AG04450 (cell line): ENCODE measurements around the gene CABLES2. TPM values are rescaled to one million over a fixed set of nuclear protein-coding genes. Genes with fewer than 3 reads are reported as not detected.

ENCODE experiments used
- CTCF ChIA-PET: fragments of 300-600, 350-600 bp; formaldehyde crosslinking; extraction: SDS; loops from one replicate; lab custom pipeline; 2022; ENCODE audit warnings: antibody characterized with exemption, inconsistent platforms; lab: Charles Lee
- POLR2A ChIA-PET: fragments of 350-600 bp; formaldehyde crosslinking; extraction: SDS; loops from one replicate; lab custom pipeline; 2021; ENCODE audit warnings: antibody characterized with exemption, inconsistent platforms; lab: Yijun Ruan, JAX
- DNase-seq: peaks from one replicate; pipeline ENCODE4 v3.0.0-alpha.2; 2011; ENCODE audit warnings: low read depth, low spot score
- H3K27ac ChIP-seq: one replicate; pipeline ENCODE4 v1.5.1; 2012; ENCODE audit warnings: low read depth, low read length, control low read depth
- H3K27me3 ChIP-seq: one replicate; pipeline ENCODE4 v1.6.0; 2012; ENCODE audit warnings: low read length; ENCODE audit not compliant: control insufficient read depth, insufficient read depth
- H3K4me3 ChIP-seq: 2 replicates; pipeline ENCODE4 v1.5.1; 2011; ENCODE audit warnings: mild to moderate bottlenecking, low read depth, low read length, control low read depth
- H3K9me3 ChIP-seq: 2 replicates; pipeline ENCODE4 v1.5.1; 2012; ENCODE audit warnings: low read length; ENCODE audit not compliant: control insufficient read depth, insufficient read depth
- CTCF ChIP-seq: IDR thresholded peaks from 2 replicates; pipeline ENCODE4 v1.5.1; 2011; ENCODE audit warnings: low read depth, low read length, control low read depth, inconsistent platforms
- polyA plus RNA-seq: library from polyadenylated mRNA; depleted of rRNA; stranded (reverse); fragments of >200 nt; gene quantifications from 2 replicates; pipeline ENCODE4 v1.2.3, GENCODE V29; 2011

The CABLES2 gene
- polyA plus RNA-seq, 1 experiment, result 3.8 TPM

DNA sequence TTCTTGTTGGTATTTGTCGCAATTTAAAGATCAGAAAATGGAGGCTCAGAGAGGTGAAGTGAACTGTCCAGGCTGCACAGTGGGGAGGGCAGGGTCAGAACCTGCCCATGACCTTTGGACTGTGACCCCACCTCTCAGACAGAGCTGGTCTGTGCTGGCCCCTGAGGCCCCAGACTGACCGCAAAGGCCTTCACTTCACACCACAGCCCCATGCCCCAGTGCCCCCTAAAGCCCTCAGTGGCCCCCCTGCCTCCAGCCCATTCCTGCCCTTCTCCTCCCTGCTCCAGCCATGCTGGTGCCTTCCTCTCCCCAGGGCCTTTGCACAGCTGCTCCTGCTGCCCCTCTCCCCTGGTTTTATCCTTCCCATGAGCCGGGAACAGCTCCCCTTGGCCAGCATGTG, 29.6 kb upstream of the CABLES2 start:
- H3K4me3 ChIP-seq, result no peak overlapping the region
- peaks cover 6% of the 10 kb centered on the region; the same call in 1 of the 2 replicates for H3K9me3 ChIP-seq
- ChIA-PET POLR2A (no interaction called here), CTCF (no interaction called here)
- TF ChIP-seq CTCF, result no peak
- DNase-seq, result no peak
- H3K27me3 ChIP-seq, result peaks cover 69% of the 10 kb centered on the region
- H3K27ac ChIP-seq, result no peak overlapping the region

DNA sequence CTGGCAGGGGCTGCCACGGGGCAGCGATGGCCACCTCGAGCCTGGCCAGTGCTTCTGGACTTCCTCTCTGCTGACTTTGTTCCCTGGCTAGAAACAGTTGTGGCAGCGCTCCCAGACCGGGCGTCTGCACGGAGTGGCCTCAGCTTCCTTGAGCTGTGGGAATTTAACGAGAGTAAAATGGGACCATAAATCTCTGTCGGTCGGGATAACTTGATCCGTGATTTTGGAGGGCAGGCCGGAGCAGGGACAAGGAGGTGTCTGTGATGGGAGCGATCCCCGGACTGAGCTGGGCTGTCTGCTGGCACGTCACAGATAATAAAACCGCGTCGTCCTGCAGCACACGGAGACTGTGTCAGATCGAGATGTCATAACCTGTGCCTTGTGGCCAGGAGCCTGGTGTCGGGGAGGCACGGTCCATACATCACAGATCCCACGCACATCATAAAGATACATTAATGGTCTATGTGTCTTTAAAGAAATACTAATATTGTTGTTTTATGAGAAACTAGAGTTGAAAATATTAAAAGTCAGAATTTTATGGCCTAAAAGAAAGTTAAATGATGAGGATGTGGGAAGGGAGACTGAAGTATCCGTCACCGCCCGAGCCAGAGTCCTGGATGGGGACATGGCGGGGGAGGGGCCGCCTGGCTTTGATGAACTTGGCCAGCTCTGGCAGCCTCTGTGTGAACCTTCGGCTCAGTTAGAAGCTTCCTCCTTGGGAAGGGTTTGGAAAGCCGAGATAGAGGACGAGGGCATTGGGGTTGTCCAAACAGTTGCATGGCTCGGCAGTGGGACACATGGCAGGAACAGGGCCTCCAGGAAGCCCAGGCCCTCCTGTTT, 26.8 kb upstream of the CABLES2 start:
- no peak for TF ChIP-seq CTCF
- ChIA-PET CTCF (no interaction called here), POLR2A (no interaction called here)
- Histone ChIP-seq H3K4me3 (no peak overlapping the region), H3K9me3 (peaks cover 6% of the 10 kb centered on the region; the same call in 1 of the 2 replicates), H3K27me3 (peaks cover 56% of the 10 kb centered on the region), H3K27ac (no peak overlapping the region)
- no peak for DNase-seq

GRCh38 chr20:62430866-62431447, 23.9 kb upstream of the CABLES2 start:
- Histone ChIP-seq H3K27me3 (peaks cover 38% of the 10 kb centered on the region), H3K4me3 (no peak overlapping the region), H3K27ac (no peak overlapping the region), H3K9me3 (no peaks in the 10 kb centered on the region)
- CTCF ChIA-PET, result interaction anchor here (0.6 kb wide), 1 partner anchor 193 kb away, joined by 3 read pairs; no protein-coding TSS in a partner anchor
- POLR2A ChIA-PET, result no interaction called here
- no peak for TF ChIP-seq CTCF
- no peak for DNase-seq

DNA sequence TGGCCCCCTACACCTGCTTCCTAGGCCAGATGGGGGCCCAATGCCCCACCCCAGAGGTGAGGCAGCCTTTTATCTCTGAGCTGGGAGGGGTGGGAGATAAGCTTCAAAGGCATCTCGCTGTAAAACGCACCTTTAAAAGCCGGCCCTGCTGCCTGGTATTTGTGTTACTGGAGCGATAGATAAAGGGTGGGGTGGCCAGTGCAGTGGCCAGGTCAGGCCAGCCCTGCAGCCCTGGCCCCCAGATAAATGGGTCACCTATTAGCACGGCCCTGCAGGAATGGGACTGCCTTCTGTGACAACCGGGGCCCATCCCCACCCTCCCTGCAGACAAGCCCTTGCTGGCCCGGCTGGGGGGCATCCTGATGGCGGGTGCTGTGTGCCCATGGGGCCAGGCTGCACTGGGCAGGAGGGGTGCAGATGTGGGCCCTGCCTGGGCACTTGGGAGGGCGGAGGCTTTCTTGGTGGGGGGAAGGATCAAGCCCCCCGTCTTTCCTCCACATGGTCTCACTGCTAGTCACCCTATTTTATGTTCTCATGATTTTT, 23.3 kb upstream of the CABLES2 start:
- POLR2A ChIA-PET, result no interaction called here
- Histone ChIP-seq H3K4me3 (no peak overlapping the region), H3K27me3 (peaks cover 37% of the 10 kb centered on the region), H3K27ac (no peak overlapping the region), H3K9me3 (peaks cover 1% of the 10 kb centered on the region; the same call in 1 of the 2 replicates)
- CTCF ChIA-PET, result no interaction called here
- DNase-seq, result no peak
- TF ChIP-seq CTCF, result no peak
